ENCODE data around the gene ARSB.

ARSB gene

GRCh38 chr5:78985116-78985724 lies at the start of gene ARSB:
Gene ARSB (minus strand): TSS chr5:78985310. CDS start chr5:78985248, 62 bp downstream.
- in situ Hi-C loops (cut with MboI; ENCODE audit: low sequenced_read_pairs): no loop called here

- in situ Hi-C loops (cut with MboI; ENCODE audit: low sequenced_read_pairs): no loop called here
These were observed 47.7 kb upstream of the ARSB start for GRCh38 chr5:79032782-79033181.

GRCh38 chr5:79032031-79032695 lies 47.1 kb upstream of the ARSB start:
- in situ Hi-C loops (cut with MboI; ENCODE audit: low sequenced_read_pairs): no loop called here

GRCh38 chr5:79031485-79031867 lies 46.4 kb upstream of the ARSB start:
- in situ Hi-C loops (cut with MboI; ENCODE audit: low sequenced_read_pairs): no loop called here

- in situ Hi-C loops (cut with MboI; ENCODE audit: low sequenced_read_pairs): no loop called here
These were observed 45.8 kb upstream of the ARSB start for GRCh38 chr5:79030663-79031484.

GRCh38 chr5:79025054-79025472 lies 40.0 kb upstream of the ARSB start:
- in situ Hi-C loops (cut with MboI; ENCODE audit: low sequenced_read_pairs): no loop called here

- in situ Hi-C loops (cut with MboI; ENCODE audit: low sequenced_read_pairs): no loop called here
These were observed 38.8 kb upstream of the ARSB start for GRCh38 chr5:79023947-79024346.

- in situ Hi-C loops (cut with MboI; ENCODE audit: low sequenced_read_pairs): no loop called here
These were observed 38.2 kb upstream of the ARSB start for GRCh38 chr5:79023348-79023747.

GRCh38 chr5:79022771-79023170 lies 37.7 kb upstream of the ARSB start:
- in situ Hi-C loops (cut with MboI; ENCODE audit: low sequenced_read_pairs): no loop called here

- in situ Hi-C loops (cut with MboI; ENCODE audit: low sequenced_read_pairs): no loop called here
These were observed 36.6 kb upstream of the ARSB start for GRCh38 chr5:79021753-79022152.

GRCh38 chr5:79020861-79021561 lies 35.9 kb upstream of the ARSB start:
- in situ Hi-C loops (cut with MboI; ENCODE audit: low sequenced_read_pairs): no loop called here

GRCh38 chr5:79014631-79015030 lies 29.5 kb upstream of the ARSB start:
- in situ Hi-C loops (cut with MboI; ENCODE audit: low sequenced_read_pairs): no loop called here

GRCh38 chr5:79011869-79012268 lies 26.8 kb upstream of the ARSB start:
- in situ Hi-C loops (cut with MboI; ENCODE audit: low sequenced_read_pairs): no loop called here

GRCh38 chr5:79011219-79011836 lies 26.2 kb upstream of the ARSB start:
- in situ Hi-C loops (cut with MboI; ENCODE audit: low sequenced_read_pairs): no loop called here

GRCh38 chr5:79008362-79008761 lies 23.3 kb upstream of the ARSB start:
- in situ Hi-C loops (cut with MboI; ENCODE audit: low sequenced_read_pairs): no loop called here

GRCh38 chr5:79007872-79008271 lies 22.8 kb upstream of the ARSB start:
- in situ Hi-C loops (cut with MboI; ENCODE audit: low sequenced_read_pairs): no loop called here

- in situ Hi-C loops (cut with MboI; ENCODE audit: low sequenced_read_pairs): no loop called here
These were observed 21.0 kb upstream of the ARSB start for GRCh38 chr5:79005936-79006631.

GRCh38 chr5:79005151-79005550 lies 20.0 kb upstream of the ARSB start:
- in situ Hi-C loops (cut with MboI; ENCODE audit: low sequenced_read_pairs): no loop called here

GRCh38 chr5:79002374-79002773 lies 17.3 kb upstream of the ARSB start:
- in situ Hi-C loops (cut with MboI; ENCODE audit: low sequenced_read_pairs): no loop called here

- in situ Hi-C loops (cut with MboI; ENCODE audit: low sequenced_read_pairs): no loop called here
These were observed 16.4 kb upstream of the ARSB start for GRCh38 chr5:79001471-79001870.

All from hTERT RPE-1 (cell line).